Prostate gland (tissue), 2 donors: ENCODE results near the gene CIT. TPM values are rescaled to one million over a fixed set of nuclear protein-coding genes. Genes with fewer than 3 reads are reported as not detected.

Experiments used
- DNase-seq: peaks from one replicate; pipeline ENCODE4 v3.0.0-alpha.2; 2019; ENCODE audit warnings: low spot score
- H3K27ac ChIP-seq, 2 donors: fragments of 200-600 bp; sonication (generic); 2 replicates each; pipeline ENCODE4 v1.5.1; 2017 to 2019
- H3K27me3 ChIP-seq: fragments of 200-600 bp; sonication (generic); replicated peaks from 2 replicates; pipeline ENCODE4 v1.5.1; 2019; ENCODE audit not compliant: insufficient read depth
- H3K36me3 ChIP-seq, 2 donors: fragments of 200-600 bp; sonication (generic); 1 replicate in 1 of 2; 2 replicates in 1 of 2; pipeline versions ENCODE4 v1.5.1 to v1.8.1; 2017 to 2019
- H3K4me1 ChIP-seq: fragments of 200-600 bp; sonication (generic); replicated peaks from 2 replicates; pipeline ENCODE4 v1.5.1; 2019
- H3K4me3 ChIP-seq, 2 donors: fragments of 200-600 bp; sonication (generic); 2 replicates each; pipeline ENCODE4 v1.5.1; 2017 to 2019
- H3K9me3 ChIP-seq: fragments of 200-600 bp; sonication (generic); 2 replicates; pipeline ENCODE4 v1.5.1; 2017
- CTCF ChIP-seq, 4 experiments: fragments of 200-600 bp in 2 of 4; fragments of 450-650 bp in 2 of 4; sonication (generic) in 2 of 4; IDR thresholded peaks; 1 replicate in 3 of 4; 2 replicates in 1 of 4; pipeline ENCODE4 v1.5.1; 2016 to 2019; ENCODE audit warnings: antibody characterized with exemption in 4 of 4, mild to moderate bottlenecking in 2 of 4, moderate library complexity in 2 of 4
- POLR2A ChIP-seq: fragments of 450-650 bp; IDR thresholded peaks from one replicate; pipeline ENCODE4 v1.6.1; 2016; ENCODE audit warnings: antibody characterized with exemption, mild to moderate bottlenecking
- POLR2AphosphoS5 ChIP-seq: sonication (generic); formaldehyde crosslinking; IDR thresholded peaks from one replicate; pipeline ENCODE4 v1.6.1; 2017; ENCODE audit warnings: antibody characterized with exemption
- WGBS: methylation state at CpG from one replicate; pipeline ENCODE4 v1.1.5; 2018; 5-methylcytosine and 5-hydroxymethylcytosine counted together
- intact Hi-C: fragments of 100-400 bp; cut with DNase I; formaldehyde crosslinking; loops from one replicate; pipeline ENCODE4 v1.14.2; 2022
- total RNA-seq, 2 donors: library from RNA; depleted of rRNA; stranded (reverse); fragments of >200 nt; gene quantifications; one replicate each; pipeline ENCODE4 v1.1.0, GENCODE V29; 2016

The CIT gene
- total RNA-seq, 2 donors from 2014 or later = 2.6 to 13.1 TPM

DNA sequence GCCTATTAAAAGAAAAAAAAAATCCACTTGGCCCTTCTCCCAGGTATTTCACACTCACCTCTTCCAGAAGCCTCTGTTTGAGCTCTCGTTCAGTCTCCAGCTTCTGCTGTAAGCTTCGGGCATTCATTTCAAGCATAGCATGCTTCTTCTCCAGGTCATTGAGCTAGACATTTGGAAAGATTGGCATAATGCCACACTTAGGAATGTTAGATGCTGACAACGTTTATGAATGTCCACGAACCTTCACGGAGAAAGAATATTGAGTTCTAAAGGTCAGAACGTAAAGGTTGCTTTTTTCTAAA, 148.7 kb downstream of the CIT start:
- WGBS = 22% methylated on average over 6 of the region's 6 CpGs
- H3K27me3 ChIP-seq = no peaks in the 10 kb centered on the region
- no peak for DNase-seq
- no peak overlapping the region for H3K4me3 ChIP-seq
- no peaks in the 10 kb centered on the region for H3K9me3 ChIP-seq
- intact Hi-C loops = no loop called here
- no peak overlapping the region for H3K27ac ChIP-seq
- TF ChIP-seq POLR2A = no peak
- no peak for TF ChIP-seq POLR2AphosphoS5
- TF ChIP-seq CTCF (IDR thresholded peaks at IDR 0.05) = no peak
- no peaks in the 10 kb centered on the region for H3K36me3 ChIP-seq
- H3K4me1 ChIP-seq = no peaks in the 10 kb centered on the region

- intact Hi-C loops = no loop called here
- Histone ChIP-seq H3K36me3 (no peaks in the 10 kb centered on the region), H3K9me3 (no peaks in the 10 kb centered on the region), H3K27me3 (no peaks in the 10 kb centered on the region), H3K4me3 (no peak overlapping the region), H3K27ac (no peak overlapping the region), H3K4me1 (no peaks in the 10 kb centered on the region)
- WGBS = 72% methylated on average over 3 of the region's 3 CpGs
- TF ChIP-seq POLR2AphosphoS5 (no peak), POLR2A (no peak), CTCF (IDR thresholded peaks at IDR 0.05) (no peak)
- no peak for DNase-seq
These were observed 149.3 kb downstream of the CIT start for GRCh38 chr12:119727600-119728443.

GRCh38 chr12:119725523-119725922, 151.6 kb downstream of the CIT start:
- H3K4me1 ChIP-seq = no peaks in the 10 kb centered on the region
- H3K27ac ChIP-seq = no peak overlapping the region
- no peak for DNase-seq
- no peak for TF ChIP-seq POLR2AphosphoS5
- TF ChIP-seq CTCF (IDR thresholded peaks at IDR 0.05) = no peak
- TF ChIP-seq POLR2A = no peak
- no peaks in the 10 kb centered on the region for H3K36me3 ChIP-seq
- H3K9me3 ChIP-seq = no peaks in the 10 kb centered on the region
- 76% methylated on average over 4 of the region's 4 CpGs for WGBS
- no peak overlapping the region for H3K4me3 ChIP-seq
- intact Hi-C loops = no loop called here
- no peaks in the 10 kb centered on the region for H3K27me3 ChIP-seq

- Histone ChIP-seq H3K9me3 (no peaks in the 10 kb centered on the region), H3K4me3 (no peak overlapping the region), H3K27me3 (no peaks in the 10 kb centered on the region), H3K36me3 (no peaks in the 10 kb centered on the region), H3K4me1 (no peaks in the 10 kb centered on the region), H3K27ac (no peak overlapping the region)
- intact Hi-C loops = no loop called here
- WGBS = 90% methylated on average over 4 of the region's 4 CpGs
- TF ChIP-seq POLR2AphosphoS5 (no peak), CTCF (IDR thresholded peaks at IDR 0.05) (no peak), POLR2A (no peak)
- no peak for DNase-seq
These were observed 155.8 kb downstream of the CIT start for GRCh38 chr12:119721306-119721705.

DNA sequence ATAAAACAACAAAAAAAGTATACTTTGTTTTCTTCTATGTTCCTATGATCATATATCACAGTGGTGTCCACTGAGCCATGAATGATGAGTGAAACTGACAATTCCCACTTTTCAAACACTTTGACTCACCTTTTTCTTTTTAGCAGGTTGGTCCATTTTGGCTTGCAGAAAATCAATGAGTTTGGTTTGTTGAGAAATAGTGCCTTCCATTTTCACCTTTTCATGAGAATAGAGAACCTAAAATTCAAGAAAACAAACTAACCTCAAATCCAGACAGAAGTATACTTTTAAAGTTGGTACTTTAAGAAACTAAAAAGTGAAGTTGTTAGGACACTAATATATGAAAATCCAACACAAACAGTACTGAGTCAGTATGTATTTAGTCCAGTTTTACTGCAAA, 156.8 kb downstream of the CIT start:
- no peak for DNase-seq
- H3K9me3 ChIP-seq = no peaks in the 10 kb centered on the region
- H3K36me3 ChIP-seq = no peaks in the 10 kb centered on the region
- no peaks in the 10 kb centered on the region for H3K4me1 ChIP-seq
- intact Hi-C loops = no loop called here
- no peak overlapping the region for H3K27ac ChIP-seq
- H3K27me3 ChIP-seq = no peaks in the 10 kb centered on the region
- TF ChIP-seq POLR2AphosphoS5 (no peak), CTCF (IDR thresholded peaks at IDR 0.05) (no peak), POLR2A (no peak)
- no peak overlapping the region for H3K4me3 ChIP-seq
